SK-N-SH treated with all-trans-retinoic acid at 6 μM for 48 hours (cell line): ENCODE results near the gene FEV.

Experiments used
- GLIS3 ChIP-seq: fragments of 250-450 bp; sonication (Bioruptor Pico); IDR thresholded peaks from 2 replicates; pipeline ENCODE4 v1.5.0; 2020; ENCODE audit warnings: mild to moderate bottlenecking, moderate library complexity
- TOX ChIP-seq: fragments of 250-450 bp; sonication (Bioruptor Pico); IDR thresholded peaks from 2 replicates; pipeline ENCODE4 v1.8.0; 2021; ENCODE audit warnings: mild to moderate bottlenecking, moderate library complexity, borderline replicate concordance
- ZFP3 ChIP-seq: fragments of 250-450 bp; sonication (Bioruptor Pico); IDR thresholded peaks from 2 replicates; pipeline ENCODE4 v1.5.0; 2020; ENCODE audit warnings: mild to moderate bottlenecking, moderate library complexity
- ZNF8 ChIP-seq: fragments of 450-650 bp; formaldehyde crosslinking; IDR thresholded peaks from 2 replicates; pipeline ENCODE4 v1.5.0; 2020; ENCODE audit warnings: mild to moderate bottlenecking, moderate library complexity
- TF ChIP-seq, protein P1 (sequence below): fragments of 250-450 bp; sonication (Bioruptor Pico); IDR thresholded peaks from 2 replicates; pipeline ENCODE4 v1.5.0; 2020; ENCODE audit warnings: mild to moderate bottlenecking, moderate library complexity
- TF ChIP-seq, protein P2 (sequence below): fragments of 250-450 bp; sonication (Bioruptor Pico); IDR thresholded peaks from 2 replicates; pipeline ENCODE4 v1.8.0; 2021; ENCODE audit warnings: low read depth, mild to moderate bottlenecking, moderate library complexity, borderline replicate concordance

DNA sequence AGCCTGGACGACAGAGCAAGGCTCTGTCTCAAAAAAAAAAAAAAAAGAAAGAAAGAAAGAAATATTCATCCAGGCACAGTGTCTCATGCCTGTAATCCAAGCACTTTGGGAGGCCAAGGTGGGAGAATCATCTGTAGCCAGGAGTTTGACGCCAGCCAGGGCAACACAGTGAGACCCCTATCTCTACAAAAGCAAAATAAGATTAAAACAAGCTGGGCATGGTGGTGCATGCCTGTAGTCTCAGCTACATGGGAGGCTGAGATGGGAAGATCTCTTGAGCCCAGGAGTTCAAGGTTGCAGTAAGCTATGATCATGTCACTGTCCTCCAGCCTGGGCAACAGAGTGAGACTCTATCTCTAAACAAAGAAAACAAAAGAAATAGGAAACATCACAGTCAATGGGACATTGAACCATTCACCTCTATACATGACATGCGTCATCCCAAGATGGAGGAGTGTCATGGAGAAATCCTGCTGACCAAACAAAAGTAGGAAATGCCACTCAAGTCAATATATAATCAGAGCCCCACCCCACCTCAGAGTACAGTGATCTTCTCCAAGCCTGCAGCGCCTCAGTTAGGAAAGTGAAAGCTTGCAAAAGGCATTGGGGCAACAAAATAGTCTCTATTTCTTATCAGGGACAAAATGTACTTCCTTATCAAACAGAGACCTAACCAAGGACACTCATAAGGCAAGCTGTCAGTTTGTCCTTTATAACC, 9.8 kb downstream of the FEV start:
- no peak for TF ChIP-seq ZNF8 (CRISPR knock-in tag)
- TF ChIP-seq, protein P1, sequence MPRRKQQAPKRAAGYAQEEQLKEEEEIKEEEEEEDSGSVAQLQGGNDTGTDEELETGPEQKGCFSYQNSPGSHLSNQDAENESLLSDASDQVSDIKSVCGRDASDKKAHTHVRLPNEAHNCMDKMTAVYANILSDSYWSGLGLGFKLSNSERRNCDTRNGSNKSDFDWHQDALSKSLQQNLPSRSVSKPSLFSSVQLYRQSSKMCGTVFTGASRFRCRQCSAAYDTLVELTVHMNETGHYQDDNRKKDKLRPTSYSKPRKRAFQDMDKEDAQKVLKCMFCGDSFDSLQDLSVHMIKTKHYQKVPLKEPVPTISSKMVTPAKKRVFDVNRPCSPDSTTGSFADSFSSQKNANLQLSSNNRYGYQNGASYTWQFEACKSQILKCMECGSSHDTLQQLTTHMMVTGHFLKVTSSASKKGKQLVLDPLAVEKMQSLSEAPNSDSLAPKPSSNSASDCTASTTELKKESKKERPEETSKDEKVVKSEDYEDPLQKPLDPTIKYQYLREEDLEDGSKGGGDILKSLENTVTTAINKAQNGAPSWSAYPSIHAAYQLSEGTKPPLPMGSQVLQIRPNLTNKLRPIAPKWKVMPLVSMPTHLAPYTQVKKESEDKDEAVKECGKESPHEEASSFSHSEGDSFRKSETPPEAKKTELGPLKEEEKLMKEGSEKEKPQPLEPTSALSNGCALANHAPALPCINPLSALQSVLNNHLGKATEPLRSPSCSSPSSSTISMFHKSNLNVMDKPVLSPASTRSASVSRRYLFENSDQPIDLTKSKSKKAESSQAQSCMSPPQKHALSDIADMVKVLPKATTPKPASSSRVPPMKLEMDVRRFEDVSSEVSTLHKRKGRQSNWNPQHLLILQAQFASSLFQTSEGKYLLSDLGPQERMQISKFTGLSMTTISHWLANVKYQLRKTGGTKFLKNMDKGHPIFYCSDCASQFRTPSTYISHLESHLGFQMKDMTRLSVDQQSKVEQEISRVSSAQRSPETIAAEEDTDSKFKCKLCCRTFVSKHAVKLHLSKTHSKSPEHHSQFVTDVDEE (CRISPR knock-in tag): no peak
- TF ChIP-seq, protein P2, sequence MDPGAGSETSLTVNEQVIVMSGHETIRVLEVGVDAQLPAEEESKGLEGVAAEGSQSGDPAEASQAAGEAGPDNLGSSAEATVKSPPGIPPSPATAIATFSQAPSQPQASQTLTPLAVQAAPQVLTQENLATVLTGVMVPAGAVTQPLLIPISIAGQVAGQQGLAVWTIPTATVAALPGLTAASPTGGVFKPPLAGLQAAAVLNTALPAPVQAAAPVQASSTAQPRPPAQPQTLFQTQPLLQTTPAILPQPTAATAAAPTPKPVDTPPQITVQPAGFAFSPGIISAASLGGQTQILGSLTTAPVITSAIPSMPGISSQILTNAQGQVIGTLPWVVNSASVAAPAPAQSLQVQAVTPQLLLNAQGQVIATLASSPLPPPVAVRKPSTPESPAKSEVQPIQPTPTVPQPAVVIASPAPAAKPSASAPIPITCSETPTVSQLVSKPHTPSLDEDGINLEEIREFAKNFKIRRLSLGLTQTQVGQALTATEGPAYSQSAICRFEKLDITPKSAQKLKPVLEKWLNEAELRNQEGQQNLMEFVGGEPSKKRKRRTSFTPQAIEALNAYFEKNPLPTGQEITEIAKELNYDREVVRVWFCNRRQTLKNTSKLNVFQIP: no peak
- TF ChIP-seq GLIS3 (CRISPR knock-in tag): no peak
- TF ChIP-seq ZFP3: no peak
- TF ChIP-seq TOX (CRISPR knock-in tag): no peak
